Thyroid gland (tissue), 4 donors: ENCODE data around the gene VWA3B. TPM values are rescaled to one million over a fixed set of nuclear protein-coding genes. Genes with fewer than 3 reads are reported as not detected.
"Not testable (repeated sequence)": the region's sequence is repeated elsewhere in the genome, so short reads cannot be mapped to it uniquely, and the experiment has no call there.

Experiments used
- DNase-seq, 2 donors: peaks; one replicate each; pipeline ENCODE4 v3.0.0-alpha.2; 2019
- H3K27ac ChIP-seq, 3 donors: fragments of 200-600 bp; sonication (generic); 1 replicate in 2 of 3; 2 replicates in 1 of 3; pipeline ENCODE4 v1.5.1; 2016 to 2019; ENCODE audit warnings: mild to moderate bottlenecking in 1 of 3, moderate library complexity in 1 of 3
- H3K27me3 ChIP-seq: fragments of 200-600 bp; sonication (generic); one replicate; pipeline ENCODE4 v1.5.1; 2019
- H3K36me3 ChIP-seq, 2 donors: fragments of 200-600 bp; sonication (generic); one replicate each; pipeline ENCODE4 v1.5.1; 2016 to 2019
- H3K4me1 ChIP-seq, 2 donors: fragments of 200-600 bp; sonication (generic); one replicate each; pipeline ENCODE4 v1.5.1; 2017 to 2019
- H3K4me3 ChIP-seq, 3 donors: fragments of 200-600 bp; sonication (generic); replicated peaks in 1 of 3; 1 replicate in 2 of 3; 2 replicates in 1 of 3; pipeline ENCODE4 v1.5.1; 2016; ENCODE audit warnings: mild to moderate bottlenecking in 1 of 3
- H3K9me3 ChIP-seq: fragments of 200-600 bp; sonication (generic); one replicate; pipeline ENCODE4 v1.5.1; 2017
- CTCF ChIP-seq, 6 experiments: fragments of 200-600 bp in 3 of 6; fragments of 450-650 bp in 3 of 6; sonication (generic) in 3 of 6; IDR thresholded peaks; one replicate each; pipeline ENCODE4 v1.5.1; 2016 to 2019; ENCODE audit warnings: antibody characterized with exemption in 6 of 6, mild to moderate bottlenecking in 2 of 6, inconsistent platforms in 1 of 6, moderate library complexity in 1 of 6
- POLR2A ChIP-seq, 2 donors: fragments of 450-650 bp; IDR thresholded peaks; one replicate each; pipeline ENCODE4 v1.6.1; 2017; ENCODE audit warnings: antibody characterized with exemption in 2 of 2, mild to moderate bottlenecking in 2 of 2, moderate library complexity in 1 of 2
- WGBS, 2 donors: methylation state at CpG; one replicate each; pipeline ENCODE4 v1.1.5; 2017; 5-methylcytosine and 5-hydroxymethylcytosine counted together
- intact Hi-C: fragments of 100-400 bp; cut with DNase I; formaldehyde crosslinking; loops from one replicate; pipeline ENCODE4 v1.15.1; 2023
- total RNA-seq, 4 donors: library from RNA; depleted of rRNA; stranded (reverse); fragments of >200 nt; gene quantifications; one replicate each; pipeline ENCODE4 v1.2.3, GENCODE V29; 2016

Gene VWA3B
- total RNA-seq, 4 donors from 2014 or later: 0.81 TPM; not detected in 3

DNA sequence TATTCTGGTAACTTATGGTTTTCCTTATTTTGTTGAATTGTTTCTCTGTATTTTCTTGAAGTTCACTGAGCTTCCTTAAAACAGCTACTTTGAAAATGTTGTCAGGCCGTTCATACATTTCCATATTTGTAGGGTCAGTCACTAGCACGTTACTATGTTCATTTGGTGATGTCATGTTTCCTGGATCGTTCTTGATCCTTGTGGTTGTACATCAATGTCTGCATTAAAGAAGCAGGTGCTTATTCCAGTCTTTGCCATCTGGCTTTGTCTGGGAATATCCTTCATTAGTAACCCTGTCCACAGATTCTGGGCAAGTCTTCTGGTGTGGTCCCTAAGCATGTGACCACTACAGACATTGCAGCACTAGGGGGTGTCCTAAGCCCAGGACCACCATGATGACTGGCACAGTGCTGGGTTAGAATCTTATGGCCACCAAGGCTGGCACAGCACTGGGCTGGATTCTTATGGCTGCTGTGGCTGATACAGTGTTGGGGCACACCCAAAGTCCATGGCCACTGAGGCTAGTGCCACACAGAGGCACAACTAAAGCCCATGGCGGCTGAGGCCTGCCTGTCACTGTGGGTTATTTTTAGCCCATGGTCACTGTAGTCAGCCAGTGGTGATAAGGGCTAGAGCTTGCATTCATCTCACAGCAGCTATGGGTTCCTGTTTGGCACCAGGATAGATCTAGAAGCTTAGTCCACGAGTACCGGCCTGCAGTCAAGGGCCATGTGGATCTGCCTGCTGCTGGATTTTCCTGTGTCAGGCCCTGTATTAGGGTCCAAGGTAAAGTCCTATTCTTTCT, 13.2 kb downstream of the VWA3B start:
- H3K4me1 ChIP-seq: no peaks in the 10 kb centered on the region
- H3K9me3 ChIP-seq: no peaks in the 10 kb centered on the region
- no peaks in the 10 kb centered on the region for H3K27me3 ChIP-seq
- no peaks in the 10 kb centered on the region for H3K36me3 ChIP-seq
- no peak overlapping the region for H3K27ac ChIP-seq
- 85 to 92% methylated on average over 5 to 6 of the region's 6 CpGs for WGBS, 2 donors
- H3K4me3 ChIP-seq: no peak overlapping the region
- DNase-seq: no peak
- intact Hi-C loops: no loop called here
- TF ChIP-seq POLR2A (IDR thresholded peaks at IDR 0.05) (no peak), CTCF (IDR thresholded peaks at IDR 0.05) (no peak)

GRCh38 chr2:98102315-98102714, 15.3 kb downstream of the VWA3B start:
- H3K4me1 ChIP-seq, H3K36me3 ChIP-seq, H3K4me3 ChIP-seq, H3K9me3 ChIP-seq, DNase-seq, intact Hi-C loops, H3K27ac ChIP-seq, H3K27me3 ChIP-seq: not testable (repeated sequence)
- 96 to 97% methylated on average over 17 of the region's 17 CpGs for WGBS, 2 donors

GRCh38 chr2:98102878-98103277, 15.9 kb downstream of the VWA3B start:
- no peak overlapping the region for H3K27ac ChIP-seq
- H3K4me3 ChIP-seq: no peak overlapping the region
- DNase-seq: no peak
- H3K27me3 ChIP-seq: no peaks in the 10 kb centered on the region
- H3K9me3 ChIP-seq: no peaks in the 10 kb centered on the region
- intact Hi-C loops: no loop called here
- H3K4me1 ChIP-seq: no peaks in the 10 kb centered on the region
- TF ChIP-seq POLR2A (IDR thresholded peaks at IDR 0.05) (no peak), CTCF (IDR thresholded peaks at IDR 0.05) (no peak)
- no peaks in the 10 kb centered on the region for H3K36me3 ChIP-seq

DNA sequence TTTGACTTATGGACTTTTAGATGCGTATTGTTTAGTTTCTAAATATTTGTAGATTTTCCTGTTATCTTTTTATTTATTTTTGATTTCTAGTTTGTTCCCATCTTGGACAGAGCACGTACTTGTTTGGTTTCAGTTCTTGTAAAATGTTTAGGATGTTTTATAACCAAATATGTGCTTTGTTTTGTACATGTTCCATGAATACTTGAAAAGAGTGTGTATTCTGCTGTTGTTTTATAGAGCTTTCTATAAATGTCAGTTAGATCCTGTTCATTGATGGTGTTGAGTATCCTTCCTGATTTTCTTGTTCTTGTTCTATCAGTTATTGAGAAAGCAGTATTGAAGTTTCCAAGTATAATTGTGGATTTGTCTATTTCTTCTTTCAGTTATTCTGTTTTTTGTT, 21.1 kb downstream of the VWA3B start:
- Histone ChIP-seq H3K27me3 (no peaks in the 10 kb centered on the region), H3K27ac (no peak overlapping the region), H3K36me3 (no peaks in the 10 kb centered on the region), H3K4me3 (no peak overlapping the region), H3K4me1 (no peaks in the 10 kb centered on the region), H3K9me3 (no peaks in the 10 kb centered on the region)
- no peak for TF ChIP-seq POLR2A (IDR thresholded peaks at IDR 0.05)
- TF ChIP-seq CTCF (IDR thresholded peaks at IDR 0.05): no peak
- intact Hi-C loops: no loop called here
- DNase-seq: no peak
- 84 to 87% methylated on average over 2 of the region's 2 CpGs for WGBS, 2 donors

DNA sequence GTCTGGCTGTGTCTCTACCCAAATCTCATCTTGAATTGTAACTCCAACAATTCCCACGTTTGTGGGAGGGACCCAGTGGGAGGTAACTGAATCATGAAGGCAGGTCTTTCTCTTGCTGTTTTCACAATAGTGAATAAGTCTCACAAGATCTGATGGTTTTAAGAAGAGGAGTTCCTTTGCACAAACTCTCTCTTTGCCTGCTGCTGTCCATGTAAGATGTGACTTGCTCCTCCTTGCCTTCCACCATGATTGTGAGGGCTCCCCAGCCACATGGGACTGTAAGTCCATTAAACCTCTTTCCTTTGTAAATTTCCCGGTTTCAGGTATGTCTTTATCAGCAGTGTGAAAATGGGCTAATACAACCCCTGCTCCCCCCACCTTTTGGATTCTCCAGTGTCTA, 23.8 kb downstream of the VWA3B start:
- intact Hi-C loops: no loop called here
- no peaks in the 10 kb centered on the region for H3K4me1 ChIP-seq

More for the DNA sequence above, 23.8 kb downstream of the VWA3B start:
- no peaks in the 10 kb centered on the region for H3K9me3 ChIP-seq
- H3K27ac ChIP-seq: no peak overlapping the region
- H3K36me3 ChIP-seq: no peaks in the 10 kb centered on the region
- no peak for DNase-seq
- H3K4me3 ChIP-seq: no peak overlapping the region
- WGBS, 2 donors: 69 to 75% methylated on average over 2 of the region's 2 CpGs
- no peak for TF ChIP-seq POLR2A (IDR thresholded peaks at IDR 0.05)
- TF ChIP-seq CTCF (IDR thresholded peaks at IDR 0.05): no peak
- H3K27me3 ChIP-seq: no peaks in the 10 kb centered on the region
